GM12878 (cell line): ENCODE results near the gene ZDHHC17. TPM values are rescaled to one million over a fixed set of nuclear protein-coding genes. Genes with fewer than 3 reads are reported as not detected.

Experiments used
- ATAC-seq: fragments of 200-7000 bp; cut with Tn5 transposase; 3 replicates; pipeline ENCODE4 v1.9.1; 2020; ENCODE audit warnings: mild to moderate bottlenecking, moderate library complexity
- BruUV-seq: library from RNA; stranded (reverse); fragments of 400-500 nt; replicated peaks from 2 replicates; lab custom pipeline; 2021; lab: Mats Ljungman, UMichigan
- CTCF ChIA-PET: fragments of 300-600 bp; sonication (Branson Sonifier 250); formaldehyde crosslinking; extraction: SDS; loops from one replicate; lab custom pipeline; 2021; ENCODE audit warnings: inconsistent platforms; lab: Yijun Ruan, JAX
- POLR2A ChIA-PET: fragments of 350-600 bp; formaldehyde crosslinking; extraction: SDS; loops from one replicate; lab custom pipeline; 2021; ENCODE audit warnings: inconsistent platforms; lab: Charles Lee
- RAD21 ChIA-PET: fragments of 300-600 bp; sonication (Branson Sonifier 250); formaldehyde crosslinking; loops from one replicate; lab custom pipeline; 2023; ENCODE audit warnings: antibody characterized with exemption; ENCODE audit not compliant: unreplicated experiment; lab: Charles Lee
- SMC1A ChIA-PET: fragments of 300-600 bp; sonication (Branson Sonifier 250); formaldehyde crosslinking; loops from one replicate; lab custom pipeline; 2023; ENCODE audit not compliant: unreplicated experiment, uncharacterized antibody; lab: Charles Lee
- DNase-seq: peaks from one replicate; pipeline ENCODE4 v3.0.0-alpha.2; 2011; ENCODE audit warnings: low read depth, low spot score
- FAIRE-seq: peaks from 3 replicates; lab custom pipeline; 2011; peaks lifted over from hg19 to GRCh38; lab: Jason Lieb, UNC
- H2AFZ ChIP-seq: 2 replicates; pipeline ENCODE4 v1.6.0; 2011; ENCODE audit warnings: low read depth, low read length, control low read depth; ENCODE audit not compliant: control insufficient read depth
- H3K27ac ChIP-seq: 2 replicates; pipeline ENCODE4 v1.5.1; 2011; ENCODE audit warnings: control low read depth; ENCODE audit not compliant: control insufficient read depth, insufficient read depth
- H3K27me3 ChIP-seq, 2 experiments: replicated peaks in 1 of 2; 2 replicates each; pipeline versions ENCODE4 v1.6.0 to v1.6.1; 2011; ENCODE audit warnings: low read length in 1 of 2; ENCODE audit not compliant: control insufficient read depth in 2 of 2, insufficient read depth in 2 of 2
- H3K36me3 ChIP-seq, 2 experiments: 2 replicates each; pipeline ENCODE4 v1.5.1; 2011; ENCODE audit warnings: low read length in 1 of 2; ENCODE audit not compliant: control insufficient read depth in 2 of 2, insufficient read depth in 2 of 2
- H3K4me1 ChIP-seq: 2 replicates; pipeline ENCODE4 v1.6.1; 2011; ENCODE audit warnings: mild to moderate bottlenecking, low read length, moderate library complexity, mixed read lengths; ENCODE audit not compliant: control insufficient read depth, insufficient read depth
- H3K4me2 ChIP-seq: 2 replicates; pipeline ENCODE4 v1.6.0; 2011; ENCODE audit warnings: control low read depth; ENCODE audit not compliant: control insufficient read depth, insufficient read depth
- H3K4me3 ChIP-seq: fragments of 200-600 bp; sonication (generic); 2 replicates; pipeline ENCODE4 v1.5.1; 2016
- H3K79me2 ChIP-seq: 2 replicates; pipeline ENCODE4 v1.6.0; 2011; ENCODE audit warnings: low read length; ENCODE audit not compliant: control insufficient read depth, insufficient read depth
- H3K9ac ChIP-seq: 2 replicates; pipeline ENCODE4 v1.8.0; 2011; ENCODE audit warnings: low read length, control low read depth, mixed read lengths; ENCODE audit not compliant: control insufficient read depth, insufficient read depth
- H3K9me3 ChIP-seq: replicated peaks from 3 replicates; pipeline ENCODE4 v1.5.1; 2011; ENCODE audit warnings: mild to moderate bottlenecking, low read length; ENCODE audit not compliant: control insufficient read depth, insufficient read depth
- H4K20me1 ChIP-seq: 2 replicates; pipeline ENCODE4 v1.6.0; 2011; ENCODE audit not compliant: control insufficient read depth, insufficient read depth
- ATF3 ChIP-seq: IDR thresholded peaks from 2 replicates; pipeline ENCODE4 v1.6.1; 2011; ENCODE audit warnings: low read depth, mild to moderate bottlenecking, low read length, moderate library complexity, borderline replicate concordance; ENCODE audit errors: extremely low read depth
- E4F1 ChIP-seq: fragments of 450-650 bp; IDR thresholded peaks from 2 replicates; pipeline ENCODE4 v1.6.1; 2018; ENCODE audit warnings: borderline replicate concordance, mild to moderate bottlenecking; ENCODE audit not compliant: partially characterized antibody
- GABPA ChIP-seq: IDR thresholded peaks from 2 replicates; pipeline ENCODE4 v1.6.1; 2014; ENCODE audit warnings: antibody characterized with exemption, low read depth, mild to moderate bottlenecking, inconsistent platforms
- JUNB ChIP-seq: IDR thresholded peaks from 2 replicates; pipeline ENCODE4 v1.6.1; 2016; ENCODE audit warnings: antibody characterized with exemption, mild to moderate bottlenecking
- PML ChIP-seq: IDR thresholded peaks from 2 replicates; pipeline ENCODE4 v1.6.1; 2012; ENCODE audit warnings: low read length, inconsistent platforms
- POLR2AphosphoS2 ChIP-seq: IDR thresholded peaks from 2 replicates; pipeline ENCODE4 v1.6.1; 2011; ENCODE audit warnings: low read depth, mild to moderate bottlenecking, low read length, improper control_type of control experiment, moderate library complexity
- POU2F2 ChIP-seq: IDR thresholded peaks from 3 replicates; pipeline ENCODE4 v1.6.1; 2011; ENCODE audit warnings: low read depth, mild to moderate bottlenecking, low read length, borderline replicate concordance
- SIN3A ChIP-seq: IDR thresholded peaks from 2 replicates; pipeline ENCODE4 v1.6.1; 2012; ENCODE audit warnings: low read depth, low read length, improper control_type of control experiment
- TAF1 ChIP-seq: IDR thresholded peaks from 2 replicates; pipeline ENCODE4 v1.6.1; 2011; ENCODE audit warnings: mild to moderate bottlenecking, low read depth, low read length, borderline replicate concordance
- ZNF622 ChIP-seq: fragments of 450-650 bp; IDR thresholded peaks from 2 replicates; pipeline ENCODE4 v1.6.1; 2017; ENCODE audit warnings: mild to moderate bottlenecking, inconsistent platforms
- ZZZ3 ChIP-seq: IDR thresholded peaks from 2 replicates; pipeline ENCODE4 v1.6.1; 2011; ENCODE audit warnings: low read depth; ENCODE audit not compliant: control insufficient read depth, insufficient read length
- WGBS: methylation state at CpG from one replicate; pipeline ENCODE4 v1.1.6; 2016; ENCODE audit warnings: low lambda C conversion rate; ENCODE audit not compliant: insufficient replicate concordance, insufficient coverage; ENCODE audit errors: missing lambda C conversion rate; 5-methylcytosine and 5-hydroxymethylcytosine counted together
- in situ Hi-C: fragments of 300-500 bp; cut with MboI; formaldehyde crosslinking; loops from 9 replicates; pipeline ENCODE4 v1.14.3; 2018; ENCODE audit warnings: mixed read lengths
- intact Hi-C: fragments of 100-400 bp; cut with micrococcal nuclease; formaldehyde crosslinking; loops from one replicate; pipeline ENCODE4 v1.14.2; 2022; ENCODE audit not compliant: unreplicated experiment
- polyA plus RNA-seq, 11 experiments: library from polyadenylated mRNA; depleted of rRNA in 4 of 11; unstranded in 6 of 11; stranded (reverse) in 5 of 11; fragments of >200 nt; fragmentation: Nextera tagmentation in 4 of 11; fragmentation: Illumina TruSeq in 1 of 11; extraction: Ambion mirVana in 4 of 11; extraction: Trizol in 1 of 11; gene quantifications; 1 replicate in 1 of 11; 2 replicates in 10 of 11; pipeline versions ENCODE4 v1.2.1 to v1.2.3, GENCODE V29; 2011 to 2016; ENCODE audit warnings: inconsistent platforms in 2 of 11, missing spikeins in 2 of 11, low read depth in 1 of 11
- total RNA-seq, 4 experiments: library from RNA; depleted of rRNA in 3 of 4; stranded (reverse); fragments of >200 nt in 3 of 4; fragmentation: Illumina TruSeq in 1 of 4; extraction: Trizol in 1 of 4; gene quantifications; 2 replicates each; pipeline versions ENCODE4 v1.2.1 to v1.2.3, GENCODE V29; 2013 to 2021

The ZDHHC17 gene
- total and polyA plus RNA-seq, 10 of the 15 experiments (the other 5 are each of a cell fraction or from before 2014, with no cell fraction given), result 4.3 to 50.0 (median 19.3) TPM

- H3K4me2 ChIP-seq, result no peak overlapping the region
- H3K4me1 ChIP-seq, result no peaks in the 10 kb centered on the region
- DNase-seq (no peak), FAIRE-seq (no peak), ATAC-seq (no peak)
- ChIA-PET CTCF (interaction anchor here (1.6 to 1.8 kb wide), 2 partner anchors 11 to 119 kb away, joined by 5 to 6 read pairs; no protein-coding TSS in a partner anchor), POLR2A (no interaction called here), RAD21 (interaction anchor here (0.6 kb wide), 1 partner anchor 756 kb away, joined by 6 read pairs; no protein-coding TSS in a partner anchor), SMC1A (interaction anchor here (1.2 to 1.5 kb wide), 3 partner anchors 16 to 263 kb away, joined by 3 read pairs; no protein-coding TSS in a partner anchor)
- no peaks in the 10 kb centered on the region for H3K79me2 ChIP-seq
- no peaks in the 10 kb centered on the region for H3K27me3 ChIP-seq
- H3K9ac ChIP-seq, result no peak overlapping the region
- H3K4me3 ChIP-seq, result no peak overlapping the region
- no peak overlapping the region for H2AFZ ChIP-seq
- no peaks in the 10 kb centered on the region for H4K20me1 ChIP-seq
- in situ Hi-C loops (no loop called here), intact Hi-C loops (no loop called here)
- H3K27ac ChIP-seq, result no peak overlapping the region
- BruUV-seq, result no TSS peak
- TF ChIP-seq GABPA (no peak), TAF1 (no peak)
- WGBS, result 33% methylated on average over 3 of the region's 3 CpGs
- no peaks in the 10 kb centered on the region for H3K36me3 ChIP-seq
- H3K9me3 ChIP-seq, result no peaks in the 10 kb centered on the region
Observed at GRCh38 chr12:76891609-76892008, 127.7 kb downstream of the ZDHHC17 start.

DNA sequence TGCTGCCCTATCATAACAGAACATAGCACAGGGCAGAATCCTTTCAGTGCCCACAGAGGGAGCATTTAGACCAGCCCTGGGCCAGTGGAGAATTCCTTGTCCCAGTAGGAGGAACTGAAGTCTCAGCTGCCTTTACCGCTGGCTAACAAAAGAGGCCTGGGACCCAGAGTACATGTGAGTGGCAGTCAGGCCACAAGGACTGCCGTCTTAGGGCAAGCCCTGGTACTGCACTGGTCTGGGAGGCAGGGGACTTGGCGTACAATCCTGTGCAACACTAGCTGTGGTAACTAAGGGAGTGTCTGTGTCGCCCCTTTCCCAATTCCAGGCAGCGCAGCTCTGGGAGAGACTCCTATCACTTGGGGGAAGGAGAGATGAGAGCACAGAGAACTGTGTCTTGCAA is 131.9 kb downstream of the ZDHHC17 start:
- H3K4me3 ChIP-seq, result no peak overlapping the region
- no peak overlapping the region for H3K4me2 ChIP-seq
- H3K9ac ChIP-seq, result no peak overlapping the region
- FAIRE-seq, result no peak
- no peak for DNase-seq
- POLR2A ChIA-PET, result no interaction called here
- RAD21 ChIA-PET, result no interaction called here
- WGBS, result 46% methylated on average over 5 of the region's 5 CpGs
- TF ChIP-seq ATF3 (no peak), POU2F2 (no peak), JUNB (no peak), PML (no peak), POLR2AphosphoS2 (no peak), ZZZ3 (no peak), E4F1 (no peak), SIN3A (no peak), ZNF622 (no peak)
- TF ChIP-seq, all 136 proteins: peak for 0
- no TSS peak for BruUV-seq
- CTCF ChIA-PET, result no interaction called here
- H3K27me3 ChIP-seq, result no peaks in the 10 kb centered on the region
- H3K9me3 ChIP-seq, result no peaks in the 10 kb centered on the region
- no peaks in the 10 kb centered on the region for H4K20me1 ChIP-seq
- SMC1A ChIA-PET, result no interaction called here
- H3K79me2 ChIP-seq, result no peaks in the 10 kb centered on the region
- no peaks in the 10 kb centered on the region for H3K4me1 ChIP-seq
- in situ Hi-C loops (no loop called here), intact Hi-C loops (no loop called here)
- H3K36me3 ChIP-seq, result no peaks in the 10 kb centered on the region
- ATAC-seq, result 0 out of 3 replicates have a peak, but pooled peaks have one; percentile 18
- no peak overlapping the region for H3K27ac ChIP-seq
- H2AFZ ChIP-seq, result no peak overlapping the region
